ENCODE data around the gene KRTAP12-4.

DNA sequence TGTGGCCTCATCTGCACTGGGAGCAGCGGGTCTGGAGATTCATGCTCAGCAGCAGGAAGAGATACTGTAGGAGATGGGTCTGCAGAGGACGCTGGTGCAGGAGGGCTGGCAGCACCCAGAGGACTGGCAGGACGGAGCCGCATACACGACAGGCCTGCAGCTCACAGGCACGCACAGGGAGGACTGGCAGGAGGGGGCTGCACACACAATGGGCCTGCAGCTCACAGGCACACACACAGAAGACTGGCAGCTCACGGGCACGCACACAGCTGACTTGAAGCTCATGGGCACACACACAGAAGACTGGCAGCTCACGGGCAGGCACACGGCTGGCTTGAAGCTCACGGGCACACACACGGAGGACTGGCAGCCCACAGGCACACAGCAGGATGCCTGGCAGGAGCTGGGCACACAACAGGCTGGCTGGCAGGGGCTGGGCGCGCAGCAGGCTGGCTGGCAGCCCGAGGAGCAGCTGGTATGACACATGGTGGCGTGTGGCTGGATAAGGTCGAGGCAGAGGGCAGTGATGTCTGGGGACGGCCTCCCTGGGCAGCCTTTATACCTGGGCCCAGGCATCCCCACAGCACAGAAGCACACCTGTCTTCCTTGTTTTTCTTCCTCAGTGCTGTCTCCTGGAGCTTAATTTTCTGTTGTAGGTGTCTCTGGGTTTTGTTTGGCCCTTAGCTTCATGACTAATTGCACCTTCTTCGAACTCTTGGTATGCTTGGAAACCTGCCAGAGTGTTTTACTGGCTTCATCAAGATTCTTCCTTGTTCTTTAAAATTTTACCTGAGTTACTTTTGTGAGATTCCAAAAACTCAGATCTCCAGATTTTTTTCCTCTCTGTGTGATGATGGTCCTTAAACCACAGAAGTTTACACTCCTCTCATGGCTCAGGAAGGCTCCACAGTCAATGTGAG is 12.2 kb upstream of the KRTAP12-4 start, which contains the start of gene KRTAP12-2:
- TF ChIP-seq CTCF (IDR thresholded peaks at IDR 0.05) (no peak), POLR2A (IDR thresholded peaks at IDR 0.05) (no peak), POLR2AphosphoS5 (IDR thresholded peaks at IDR 0.05) (no peak)
